Neural cell (in vitro differentiated cells): ENCODE data around the gene ARL10. TPM values are rescaled to one million over a fixed set of nuclear protein-coding genes. Genes with fewer than 3 reads are reported as not detected.

Experiments
- H2AFZ ChIP-seq: fragments of 200-600, 300-800 bp; sonication (generic), shearing (Covaris generic); 2 replicates; pipeline ENCODE4 v1.6.0; 2014; ENCODE audit warnings: low read depth, mild to moderate bottlenecking, antibody characterized with exemption, low read length, moderate library complexity
- H3F3A ChIP-seq: fragments of 200-600 bp; shearing (Covaris generic); 2 replicates; pipeline ENCODE4 v1.6.1; 2016; ENCODE audit warnings: mild to moderate bottlenecking, moderate library complexity, mixed read lengths, antibody characterized with exemption, low read length; ENCODE audit not compliant: insufficient read depth, poor library complexity, severe bottlenecking
- H3K27ac ChIP-seq: fragments of 200-600, 300-800 bp; sonication (generic), shearing (Covaris generic); 2 replicates; pipeline ENCODE4 v1.5.1; 2014; ENCODE audit warnings: mild to moderate bottlenecking, low read length, moderate library complexity
- H3K27me3 ChIP-seq: fragments of 300-800, 200-600 bp; sonication (generic), shearing (Covaris generic); 2 replicates; pipeline ENCODE4 v1.6.0; 2014; ENCODE audit warnings: mild to moderate bottlenecking, low read depth, low read length, moderate library complexity; ENCODE audit not compliant: insufficient read depth
- H3K36me3 ChIP-seq: fragments of 300-800, 200-600 bp; sonication (generic), shearing (Covaris generic); 2 replicates; pipeline ENCODE4 v1.5.1; 2014; ENCODE audit warnings: mild to moderate bottlenecking, antibody characterized with exemption, low read length, moderate library complexity; ENCODE audit not compliant: insufficient read depth
- H3K4me2 ChIP-seq: fragments of 300-800, 200-600 bp; sonication (generic), shearing (Covaris generic); 2 replicates; pipeline ENCODE4 v1.6.0; 2014; ENCODE audit warnings: mild to moderate bottlenecking, low read length
- H3K4me3 ChIP-seq: fragments of 300-800, 200-600 bp; sonication (generic), shearing (Covaris generic); 2 replicates; pipeline ENCODE4 v1.5.1; 2014; ENCODE audit warnings: mild to moderate bottlenecking, low read length, moderate library complexity
- H3K79me2 ChIP-seq: fragments of 200-600 bp; shearing (Covaris generic); replicated peaks from 2 replicates; pipeline ENCODE4 v1.6.0; 2014; ENCODE audit warnings: mild to moderate bottlenecking, low read length, moderate library complexity; ENCODE audit not compliant: insufficient read depth
- H3K9ac ChIP-seq: fragments of 300-800, 200-600 bp; sonication (generic), shearing (Covaris generic); 2 replicates; pipeline ENCODE4 v1.6.1; 2016; ENCODE audit warnings: mild to moderate bottlenecking, low read length, mixed read lengths
- H3K9me2 ChIP-seq: fragments of 200-600 bp; shearing (Covaris generic); 2 replicates; pipeline ENCODE4 v1.6.1; 2016; ENCODE audit warnings: mild to moderate bottlenecking, low read length, mixed read lengths; ENCODE audit not compliant: insufficient read depth
- H3K9me3 ChIP-seq: fragments of 200-600, 300-800 bp; sonication (generic), shearing (Covaris generic); 2 replicates; pipeline ENCODE4 v1.6.1; 2016; ENCODE audit warnings: mild to moderate bottlenecking, mixed run types, low read length, moderate library complexity, mixed read lengths
- H4K20me1 ChIP-seq: fragments of 200-600 bp; shearing (Covaris generic); 2 replicates; pipeline ENCODE4 v1.6.1; 2016; ENCODE audit warnings: mild to moderate bottlenecking, mixed run types; ENCODE audit not compliant: insufficient read depth
- CTCF ChIP-seq: fragments of 450-650 bp; IDR thresholded peaks from 2 replicates; pipeline ENCODE4 v1.5.1; 2014; ENCODE audit warnings: antibody characterized with exemption, mild to moderate bottlenecking, moderate library complexity; ENCODE audit not compliant: poor library complexity, severe bottlenecking
- EP300 ChIP-seq: fragments of 450-650 bp; conservative IDR thresholded peaks from 2 replicates; pipeline ENCODE4 v1.6.1; 2014; ENCODE audit warnings: antibody characterized with exemption, mild to moderate bottlenecking, moderate library complexity; ENCODE audit not compliant: poor library complexity, severe bottlenecking
- EZH2 ChIP-seq: fragments of 200-600, 300-800 bp; shearing (Covaris generic), sonication (generic); IDR thresholded peaks from 2 replicates; pipeline ENCODE4 v1.6.1; 2014; ENCODE audit warnings: antibody characterized with exemption, low read length, borderline replicate concordance, mild to moderate bottlenecking; ENCODE audit not compliant: insufficient read depth, poor library complexity, severe bottlenecking
- MXI1 ChIP-seq: fragments of 450-650 bp; conservative IDR thresholded peaks from 2 replicates; pipeline ENCODE4 v1.6.1; 2014; ENCODE audit warnings: antibody characterized with exemption, mild to moderate bottlenecking; ENCODE audit not compliant: poor library complexity, severe bottlenecking
- POLR2AphosphoS5 ChIP-seq: IDR thresholded peaks from 2 replicates; pipeline ENCODE4 v1.6.1; 2012
- RAD21 ChIP-seq: fragments of 450-650 bp; conservative IDR thresholded peaks from 2 replicates; pipeline ENCODE4 v1.6.1; 2014; ENCODE audit warnings: antibody characterized with exemption, mild to moderate bottlenecking, moderate library complexity
- REST ChIP-seq: IDR thresholded peaks from 2 replicates; pipeline ENCODE4 v1.6.1; 2012; ENCODE audit warnings: borderline replicate concordance
- SMC3 ChIP-seq: fragments of 450-650 bp; conservative IDR thresholded peaks from 2 replicates; pipeline ENCODE4 v1.6.1; 2014; ENCODE audit warnings: antibody characterized with exemption, mild to moderate bottlenecking, moderate library complexity; ENCODE audit not compliant: poor library complexity
- TAF1 ChIP-seq: IDR thresholded peaks from 2 replicates; pipeline ENCODE4 v1.6.1; 2012; ENCODE audit warnings: low read depth
- polyA plus RNA-seq: library from polyadenylated mRNA; depleted of rRNA; stranded (reverse); fragments of >200 nt; gene quantifications from 2 replicates; pipeline ENCODE4 v1.2.3, GENCODE V29; 2014

ARL10 gene
- polyA plus RNA-seq, 1 donor from 2014 or later = 22.8 TPM

GRCh38 chr5:176383961-176384360, 18.7 kb downstream of the ARL10 start:
- Histone ChIP-seq H3K9me3 (no peaks in the 10 kb centered on the region), H3K9ac (no peak overlapping the region), H3K4me3 (no peak overlapping the region), H3K36me3 (no peaks in the 10 kb centered on the region), H3K27me3 (no peaks in the 10 kb centered on the region), H3K79me2 (peaks cover 10% of the 10 kb centered on the region), H2AFZ (no peak overlapping the region), H3K9me2 (no peaks in the 10 kb centered on the region), H3K27ac (no peak overlapping the region), H3K4me2 (no peak overlapping the region), H3F3A (no peaks in the 10 kb centered on the region), H4K20me1 (no peaks in the 10 kb centered on the region)
- TF ChIP-seq SMC3 (no peak), EZH2 (no peak), CTCF (no peak)

GRCh38 chr5:176384366-176384930, 19.2 kb downstream of the ARL10 start:
- no peak overlapping the region for H3K9ac ChIP-seq
- H3K4me3 ChIP-seq = no peak overlapping the region
- peaks cover 10% of the 10 kb centered on the region for H3K79me2 ChIP-seq
- no peak overlapping the region for H3K4me2 ChIP-seq
- TF ChIP-seq SMC3 = no peak
- no peak for TF ChIP-seq RAD21
- no peak for TF ChIP-seq EZH2
- TF ChIP-seq CTCF = no peak
- no peak for TF ChIP-seq MXI1
- TF ChIP-seq TAF1 = no peak
- TF ChIP-seq EP300 = no peak
- no peak for TF ChIP-seq REST
- TF ChIP-seq POLR2AphosphoS5 = no peak
- H3K36me3 ChIP-seq = no peaks in the 10 kb centered on the region
- no peaks in the 10 kb centered on the region for H4K20me1 ChIP-seq
- H3F3A ChIP-seq = no peaks in the 10 kb centered on the region
- no peaks in the 10 kb centered on the region for H3K9me2 ChIP-seq
- no peak overlapping the region for H3K27ac ChIP-seq
- H3K27me3 ChIP-seq = no peaks in the 10 kb centered on the region
- no peaks in the 10 kb centered on the region for H3K9me3 ChIP-seq
- H2AFZ ChIP-seq = no peak overlapping the region
